ENCODE measurements around the gene FAM174C. TPM values are rescaled to one million over a fixed set of nuclear protein-coding genes. Genes with fewer than 3 reads are reported as not detected.

The FAM174C gene
- total RNA-seq, 1 donor from 2014 or later = 123 TPM

DNA sequence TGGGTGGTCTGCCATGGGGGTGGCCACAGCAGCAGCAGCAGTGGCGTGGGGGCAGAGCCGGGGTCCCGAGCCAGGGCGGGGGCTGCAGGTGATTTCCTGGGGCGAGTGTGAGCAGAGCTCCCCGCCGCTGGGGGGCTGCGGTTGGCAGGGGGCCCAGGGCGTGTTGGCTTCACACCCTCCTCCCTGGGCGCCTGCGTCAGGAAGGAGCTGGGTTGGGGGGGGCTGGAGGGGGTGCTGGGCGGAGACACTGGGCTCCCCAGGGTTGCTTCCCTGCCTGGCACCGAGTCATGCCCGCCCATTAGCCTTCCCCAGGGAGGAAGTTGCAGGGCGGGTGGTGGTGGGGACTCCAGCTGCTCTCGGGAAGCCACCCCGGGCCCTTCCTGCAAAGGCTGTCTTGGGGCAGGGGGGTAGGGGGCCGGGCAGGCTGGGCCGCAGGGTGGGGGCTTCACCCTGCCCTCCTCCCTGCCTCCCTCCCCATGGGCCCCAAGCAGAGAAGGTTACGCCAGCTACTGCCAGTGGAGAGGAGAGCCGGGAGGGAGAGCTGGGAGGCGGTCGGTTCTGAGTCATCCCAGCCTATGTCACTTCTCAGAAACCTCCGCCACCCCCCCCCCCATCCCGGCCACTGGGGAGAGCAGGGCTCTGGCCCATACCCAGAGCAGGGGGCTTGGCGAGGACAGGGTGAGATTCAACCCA, 22.4 kb upstream of the FAM174C start:
- peak overlapping the region; percentile 88 for H3K4me3 ChIP-seq (ENCODE audit: low read depth, low read length)
- DNase-seq (ENCODE audit: low read depth) = no peak
- TF ChIP-seq, protein P1, sequence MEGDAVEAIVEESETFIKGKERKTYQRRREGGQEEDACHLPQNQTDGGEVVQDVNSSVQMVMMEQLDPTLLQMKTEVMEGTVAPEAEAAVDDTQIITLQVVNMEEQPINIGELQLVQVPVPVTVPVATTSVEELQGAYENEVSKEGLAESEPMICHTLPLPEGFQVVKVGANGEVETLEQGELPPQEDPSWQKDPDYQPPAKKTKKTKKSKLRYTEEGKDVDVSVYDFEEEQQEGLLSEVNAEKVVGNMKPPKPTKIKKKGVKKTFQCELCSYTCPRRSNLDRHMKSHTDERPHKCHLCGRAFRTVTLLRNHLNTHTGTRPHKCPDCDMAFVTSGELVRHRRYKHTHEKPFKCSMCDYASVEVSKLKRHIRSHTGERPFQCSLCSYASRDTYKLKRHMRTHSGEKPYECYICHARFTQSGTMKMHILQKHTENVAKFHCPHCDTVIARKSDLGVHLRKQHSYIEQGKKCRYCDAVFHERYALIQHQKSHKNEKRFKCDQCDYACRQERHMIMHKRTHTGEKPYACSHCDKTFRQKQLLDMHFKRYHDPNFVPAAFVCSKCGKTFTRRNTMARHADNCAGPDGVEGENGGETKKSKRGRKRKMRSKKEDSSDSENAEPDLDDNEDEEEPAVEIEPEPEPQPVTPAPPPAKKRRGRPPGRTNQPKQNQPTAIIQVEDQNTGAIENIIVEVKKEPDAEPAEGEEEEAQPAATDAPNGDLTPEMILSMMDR (conservative IDR thresholded peaks at IDR 0.05; ENCODE audit: low read depth, low read length) = no peak

DNA sequence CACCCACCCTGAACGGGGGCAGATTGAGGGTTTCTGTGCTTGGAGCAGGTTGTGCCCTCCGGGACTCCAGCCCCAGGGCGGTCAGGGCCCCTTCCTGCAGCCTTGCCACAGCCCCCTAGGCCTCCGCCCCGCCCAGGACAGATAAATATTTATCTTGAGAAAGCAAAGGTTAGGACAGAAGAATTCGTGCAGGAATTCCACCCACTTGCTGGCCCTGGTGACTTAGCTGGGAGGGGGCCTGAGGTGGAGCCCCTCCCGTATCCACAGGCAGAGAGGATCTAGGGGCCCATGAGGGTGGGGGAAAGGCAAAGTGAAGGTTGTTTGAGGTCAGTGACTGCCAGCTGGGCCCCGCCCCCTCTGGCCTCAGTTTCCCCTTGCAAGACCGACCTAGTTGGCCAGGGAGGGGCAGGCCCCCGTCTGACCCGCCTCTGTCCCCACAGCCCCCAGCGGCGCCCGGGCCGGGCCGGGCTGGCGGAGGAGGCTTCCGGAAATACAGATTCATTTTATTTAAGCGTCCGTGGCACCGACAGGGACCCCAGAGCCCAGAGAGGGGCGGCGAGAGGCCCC, 21.7 kb upstream of the FAM174C start:
- TF ChIP-seq, protein P1 (conservative IDR thresholded peaks at IDR 0.05; ENCODE audit: low read depth, low read length) = no peak
- peak overlapping the region; percentile 88 for H3K4me3 ChIP-seq (ENCODE audit: low read depth, low read length)
- DNase-seq (ENCODE audit: low read depth) = no peak

GRCh38 chr19:1254081-1254527, 21.2 kb upstream of the FAM174C start:
- TF ChIP-seq, protein P1 (conservative IDR thresholded peaks at IDR 0.05; ENCODE audit: low read depth, low read length) = no peak
- H3K4me3 ChIP-seq (ENCODE audit: low read depth, low read length) = no peak overlapping the region
- DNase-seq (ENCODE audit: low read depth) = no peak

- DNase-seq (ENCODE audit: low read depth) = no peak
- TF ChIP-seq, protein P1 (conservative IDR thresholded peaks at IDR 0.05; ENCODE audit: low read depth, low read length) = no peak
- no peak overlapping the region for H3K4me3 ChIP-seq (ENCODE audit: low read depth, low read length)
Observed at GRCh38 chr19:1254530-1255185, 20.7 kb upstream of the FAM174C start.

GRCh38 chr19:1255186-1256161, 19.9 kb upstream of the FAM174C start:
- DNase-seq (ENCODE audit: low read depth) = no peak
- TF ChIP-seq, protein P1 (conservative IDR thresholded peaks at IDR 0.05; ENCODE audit: low read depth, low read length) = no peak
- H3K4me3 ChIP-seq (ENCODE audit: low read depth, low read length) = no peak overlapping the region

GRCh38 chr19:1256646-1257474, 18.5 kb upstream of the FAM174C start:
- no peak for DNase-seq (ENCODE audit: low read depth)
- no peak overlapping the region for H3K4me3 ChIP-seq (ENCODE audit: low read depth, low read length)
- TF ChIP-seq, protein P1 (conservative IDR thresholded peaks at IDR 0.05; ENCODE audit: low read depth, low read length) = no peak

Measured in epithelial cell of proximal tubule (primary cell).